Fibroblast of peridontal ligament (primary cell): ENCODE data around the gene SURF1.
A peak's percentile ranks its signal among the peaks of the same experiment; 100 is the strongest.
"Not testable (repeated sequence)": the region's sequence is repeated elsewhere in the genome, so short reads cannot be mapped to it uniquely, and the experiment has no call there.

Experiments
- DNase-seq: peaks from one replicate; pipeline ENCODE4 v3.0.0-alpha.2; 2010; ENCODE audit errors: extremely low read depth

SURF1 gene, protein sequence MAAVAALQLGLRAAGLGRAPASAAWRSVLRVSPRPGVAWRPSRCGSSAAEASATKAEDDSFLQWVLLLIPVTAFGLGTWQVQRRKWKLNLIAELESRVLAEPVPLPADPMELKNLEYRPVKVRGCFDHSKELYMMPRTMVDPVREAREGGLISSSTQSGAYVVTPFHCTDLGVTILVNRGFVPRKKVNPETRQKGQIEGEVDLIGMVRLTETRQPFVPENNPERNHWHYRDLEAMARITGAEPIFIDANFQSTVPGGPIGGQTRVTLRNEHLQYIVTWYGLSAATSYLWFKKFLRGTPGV

DNA sequence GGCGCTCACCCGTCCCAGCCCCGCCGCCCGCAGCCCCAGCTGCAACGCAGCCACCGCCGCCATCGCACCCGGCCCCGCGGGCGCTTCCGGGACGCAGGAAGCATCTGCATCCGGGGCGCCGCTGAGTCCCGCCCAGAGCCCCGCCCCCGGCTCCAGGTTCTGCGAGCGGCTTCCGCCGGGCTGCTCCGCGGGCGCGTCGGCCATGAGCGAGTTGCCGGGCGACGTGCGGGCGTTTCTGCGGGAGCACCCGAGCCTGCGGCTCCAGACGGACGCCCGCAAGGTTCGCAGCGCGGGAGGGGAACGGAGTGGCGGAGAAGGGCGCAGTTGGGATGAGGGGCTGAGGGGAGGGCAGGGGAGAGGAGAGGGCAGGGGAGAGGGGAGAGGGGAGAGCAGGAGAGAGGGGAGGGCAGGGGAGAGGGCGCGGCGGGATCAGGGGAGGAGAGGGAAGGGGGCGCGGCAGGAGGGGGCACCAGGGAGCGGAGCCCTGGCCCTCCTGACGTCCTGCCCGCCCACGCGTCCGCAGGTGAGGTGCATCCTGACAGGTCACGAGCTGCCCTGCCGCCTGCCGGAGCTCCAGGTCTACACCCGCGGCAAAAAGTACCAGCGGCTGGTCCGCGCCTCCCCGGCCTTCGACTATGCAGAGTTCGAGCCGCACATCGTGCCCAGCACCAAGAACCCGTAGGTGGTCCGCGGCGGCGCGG lies at the start of gene SURF1, which contains the start of gene SURF2:
Gene SURF1, minus strand, starts transcription at position 97 of the 701 bp plus-strand sequence. Its CDS starts 34 bp downstream, at position 63.
Gene SURF2, plus strand, starts transcription at position 160 of the 701 bp plus-strand sequence. Its CDS starts 43 bp downstream, at position 203.
- peak; percentile 57 for DNase-seq

DNA sequence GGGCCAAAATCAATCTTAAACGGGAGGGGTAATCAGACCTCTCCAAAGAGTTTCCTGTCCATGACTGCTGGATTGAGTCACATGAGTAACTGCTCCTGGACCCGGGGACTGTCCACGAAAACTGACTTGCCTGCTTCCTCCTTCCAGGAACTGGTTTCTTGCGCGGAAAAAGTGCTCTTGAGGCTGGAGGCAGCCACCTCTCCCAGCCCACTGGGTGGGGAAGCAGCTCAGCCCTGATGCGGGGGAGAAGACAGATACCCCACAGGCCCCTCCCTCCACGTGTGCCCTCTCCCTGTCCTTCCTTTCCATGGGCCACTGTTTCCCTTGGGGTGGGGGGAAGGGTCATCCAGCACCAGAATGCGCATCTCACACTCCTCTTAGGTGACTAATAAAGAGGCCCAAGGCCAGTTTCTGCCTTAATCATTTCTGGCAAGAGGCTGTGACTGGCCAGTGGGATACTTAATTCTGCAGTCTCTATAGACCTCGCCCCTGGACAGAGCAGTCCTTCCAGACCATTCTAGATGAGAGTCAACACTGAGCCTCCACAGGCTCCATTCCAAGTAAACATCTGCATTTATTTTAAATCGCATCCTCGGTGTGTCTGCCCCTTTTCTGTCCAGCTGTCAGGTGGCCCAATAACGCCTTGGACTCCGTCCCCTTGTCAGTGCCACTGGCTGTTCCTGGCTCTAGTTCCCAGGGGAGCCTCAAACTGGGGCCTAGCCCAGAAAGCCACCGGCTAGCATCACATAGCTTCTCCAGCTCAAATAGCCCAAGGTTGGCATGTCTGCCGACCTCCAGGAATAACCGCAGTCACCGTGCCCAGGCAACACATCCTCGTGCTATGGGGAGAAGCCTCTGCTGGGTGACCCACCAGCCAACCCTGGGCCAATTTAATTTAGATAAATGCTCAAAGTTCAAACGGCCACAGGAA lies 49.5 kb upstream of the SURF1 start:
- no peak for DNase-seq

GRCh38 chr9:133404454-133405002 lies 48.2 kb upstream of the SURF1 start:
- DNase-seq, result no peak

- DNase-seq, result no peak
Measured at GRCh38 chr9:133403766-133404453, 47.6 kb upstream of the SURF1 start.

- no peak for DNase-seq
Measured at GRCh38 chr9:133402689-133403088, 46.4 kb upstream of the SURF1 start.

GRCh38 chr9:133401588-133401987 lies 45.3 kb upstream of the SURF1 start:
- no peak for DNase-seq

GRCh38 chr9:133400292-133400691 lies 44.0 kb upstream of the SURF1 start:
- no peak for DNase-seq

DNA sequence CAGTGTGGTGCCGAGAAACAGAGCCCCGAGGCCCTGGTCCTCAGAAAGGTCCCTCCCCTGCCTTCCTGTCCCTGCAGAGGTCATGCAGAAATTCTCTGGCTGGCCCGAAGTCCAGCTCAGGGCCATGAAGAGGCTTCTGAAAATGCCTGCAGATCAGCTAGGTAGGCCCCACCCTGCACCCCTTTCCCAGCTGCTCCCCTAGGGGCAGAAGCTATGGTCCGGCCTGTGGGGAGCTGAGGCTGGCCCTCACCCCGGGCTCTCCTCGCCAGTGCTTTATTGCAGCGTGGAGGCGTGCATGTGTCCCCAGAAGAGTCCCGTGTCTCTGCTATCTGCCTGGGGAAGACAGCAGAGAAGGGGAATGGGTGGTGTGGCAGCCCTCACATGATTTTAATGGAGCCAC lies 41.6 kb upstream of the SURF1 start:
- no peak for DNase-seq

- no peak for DNase-seq
Measured at GRCh38 chr9:133397370-133397769, 41.1 kb upstream of the SURF1 start.

- DNase-seq, result no peak
Measured at GRCh38 chr9:133396952-133397351, 40.7 kb upstream of the SURF1 start.

- DNase-seq, result no peak
Measured at GRCh38 chr9:133394687-133395271, 38.5 kb upstream of the SURF1 start.

- no peak for DNase-seq
Measured at GRCh38 chr9:133393399-133393798, 37.1 kb upstream of the SURF1 start.

DNA sequence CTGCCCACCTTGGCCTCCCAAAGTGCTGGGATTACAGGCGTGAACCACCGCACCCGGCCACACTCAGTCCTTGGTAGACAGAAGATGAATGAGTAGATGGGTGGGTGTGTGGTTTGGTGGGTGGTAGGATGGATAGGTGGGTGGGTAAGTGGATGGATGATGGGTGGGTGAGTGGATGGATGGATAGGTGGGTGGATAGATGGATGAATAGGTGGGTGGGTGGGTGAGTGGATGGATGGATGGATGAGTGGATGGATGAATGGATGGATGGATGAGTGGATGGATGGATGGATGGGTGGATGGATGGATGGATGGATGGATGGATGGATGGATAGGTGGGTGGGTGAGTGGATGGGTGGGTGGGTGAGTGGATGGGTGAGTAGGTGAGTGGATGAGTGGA lies 36.0 kb upstream of the SURF1 start:
- not testable (repeated sequence) for DNase-seq

- DNase-seq, result not testable (repeated sequence)
Measured at GRCh38 chr9:133391449-133391848, 35.2 kb upstream of the SURF1 start.

GRCh38 chr9:133390713-133391112 lies 34.4 kb upstream of the SURF1 start:
- DNase-seq, result no peak

DNA sequence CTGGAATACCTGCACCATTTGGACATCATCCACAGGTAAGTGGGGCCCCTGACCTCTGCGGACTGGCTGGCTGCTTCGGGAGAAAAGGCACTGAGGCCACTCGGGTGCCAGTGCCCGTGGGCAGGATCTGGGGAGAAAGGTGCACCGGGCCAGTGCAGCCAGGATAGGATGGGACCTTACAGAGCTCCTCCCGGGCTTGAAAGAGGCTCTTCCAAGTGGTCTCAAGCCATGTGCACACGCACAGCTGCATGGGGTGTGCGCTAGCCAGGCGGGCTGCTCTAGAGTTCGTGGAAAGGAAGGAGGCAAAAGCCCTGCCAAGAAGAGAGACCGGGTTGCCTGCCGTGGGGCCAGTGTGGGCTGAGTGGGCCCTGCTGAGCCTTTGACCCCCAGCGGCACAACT lies 33.3 kb upstream of the SURF1 start:
- DNase-seq, result no peak

GRCh38 chr9:133389025-133389557 lies 32.8 kb upstream of the SURF1 start:
- DNase-seq, result no peak

DNA sequence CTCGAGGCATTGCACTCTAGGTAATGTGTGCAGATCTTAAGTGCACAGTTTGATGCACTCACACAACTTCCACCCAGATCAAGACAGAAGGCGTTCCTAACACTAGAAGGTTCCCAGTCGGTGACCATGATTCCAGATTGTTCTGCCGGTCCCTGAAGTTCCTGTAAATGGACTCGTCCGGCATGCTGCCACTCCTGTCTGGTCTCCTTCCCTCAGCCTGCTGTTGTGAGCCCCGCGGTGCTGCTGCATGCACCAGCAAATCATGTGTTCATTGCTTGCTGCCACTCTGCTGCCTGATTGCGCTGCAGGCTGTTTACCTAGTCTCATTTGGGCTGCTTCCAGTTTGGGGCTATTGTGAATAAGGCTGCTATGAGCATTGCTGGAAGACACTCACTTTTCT lies 31.4 kb upstream of the SURF1 start:
- DNase-seq, result no peak

DNA sequence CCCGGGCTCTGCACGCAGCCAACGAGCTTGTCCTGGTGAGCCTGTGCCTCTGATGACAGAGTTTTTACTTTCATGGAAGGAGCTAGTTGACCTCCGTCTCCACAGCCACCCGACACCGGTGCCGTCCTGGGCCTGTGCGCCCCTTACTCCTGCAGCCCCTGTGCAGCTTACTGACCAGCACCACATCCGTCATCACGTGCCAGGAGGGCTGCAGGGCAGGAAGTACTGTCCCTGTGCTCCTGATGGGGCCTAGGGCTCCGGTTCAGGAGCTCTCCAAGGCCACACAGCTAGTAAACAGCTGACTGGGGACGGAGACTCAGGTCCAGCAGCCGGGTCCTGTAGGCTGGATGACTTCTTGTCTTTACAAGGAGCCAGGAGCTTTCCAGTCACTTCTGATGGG lies 30.1 kb upstream of the SURF1 start:
- no peak for DNase-seq

- DNase-seq, result no peak
Measured at GRCh38 chr9:133385452-133385851, 29.2 kb upstream of the SURF1 start.
